Fibroblast of lung (primary cell): Measurements from ENCODE around the gene MAGEB3. TPM values are rescaled to one million over a fixed set of nuclear protein-coding genes. Genes with fewer than 3 reads are reported as not detected.

Experiments
- DNase-seq, 2 donors: peaks; one replicate each; pipeline versions ENCODE4 v3.0.0 to v3.0.0-alpha.2; 2010; ENCODE audit warnings: low read depth in 2 of 2
- H2AFZ ChIP-seq: 2 replicates; pipeline ENCODE4 v1.5.1; 2012; ENCODE audit warnings: low read length, control low read depth, inconsistent platforms
- H3K27ac ChIP-seq: 2 replicates; pipeline ENCODE4 v1.5.1; 2011; ENCODE audit warnings: low read length, control low read depth; ENCODE audit not compliant: insufficient read depth
- H3K27me3 ChIP-seq: 2 replicates; pipeline ENCODE4 v1.5.1; 2011; ENCODE audit warnings: mild to moderate bottlenecking, low read length; ENCODE audit not compliant: control insufficient read depth, insufficient read depth
- H3K36me3 ChIP-seq: 2 replicates; pipeline ENCODE4 v1.5.1; 2011; ENCODE audit warnings: low read length; ENCODE audit not compliant: control insufficient read depth, insufficient read depth
- H3K4me1 ChIP-seq: 2 replicates; pipeline ENCODE4 v1.5.1; 2011; ENCODE audit warnings: low read length; ENCODE audit not compliant: control insufficient read depth, insufficient read depth; ENCODE audit errors: extremely low read depth
- H3K4me2 ChIP-seq: 2 replicates; pipeline ENCODE4 v1.5.1; 2011; ENCODE audit warnings: low read length, control low read depth; ENCODE audit not compliant: insufficient read depth; ENCODE audit errors: extremely low read depth
- H3K4me3 ChIP-seq, 4 experiments: fragments of 200-600 bp in 1 of 4; sonication (generic) in 1 of 4; replicated peaks in 1 of 4; 2 replicates each; pipeline ENCODE4 v1.5.1; 2011 to 2016; ENCODE audit warnings: low read length in 4 of 4, low read depth in 3 of 4, mild to moderate bottlenecking in 3 of 4, control low read depth in 2 of 4, inconsistent platforms in 1 of 4, mixed read lengths in 1 of 4; ENCODE audit not compliant: insufficient read depth in 1 of 4; ENCODE audit errors: control extremely low read depth in 1 of 4
- H3K79me2 ChIP-seq: 2 replicates; pipeline ENCODE4 v1.5.1; 2012; ENCODE audit warnings: mild to moderate bottlenecking, low read length, inconsistent platforms; ENCODE audit not compliant: control insufficient read depth, insufficient read depth
- H3K9ac ChIP-seq: 2 replicates; pipeline ENCODE4 v1.5.1; 2011; ENCODE audit warnings: mild to moderate bottlenecking, low read length, control low read depth; ENCODE audit not compliant: insufficient read depth
- H3K9me3 ChIP-seq: 2 replicates; pipeline ENCODE4 v1.5.1; 2012; ENCODE audit warnings: low read depth, low read length; ENCODE audit not compliant: control insufficient read depth, insufficient read depth
- H4K20me1 ChIP-seq: 2 replicates; pipeline ENCODE4 v1.5.1; 2011; ENCODE audit warnings: low read length; ENCODE audit not compliant: control insufficient read depth, insufficient read depth; ENCODE audit errors: extremely low read depth
- EZH2 ChIP-seq: IDR thresholded peaks from 2 replicates; pipeline ENCODE4 v1.5.1; 2012; ENCODE audit warnings: low read length, control low read depth, mild to moderate bottlenecking; ENCODE audit errors: missing control alignments
- polyA plus RNA-seq, 2 donors: library from polyadenylated mRNA; depleted of rRNA in 1 of 2; stranded (reverse) in 1 of 2; unstranded in 1 of 2; fragments of >200 nt; gene quantifications; 2 replicates each; pipeline ENCODE4 v1.2.1, GENCODE V29; 2011 to 2012; ENCODE audit warnings: missing spikeins in 1 of 2
- total RNA-seq: library from RNA; depleted of rRNA; stranded (reverse); fragments of >200 nt; gene quantifications from 2 replicates; pipeline ENCODE4 v1.2.1, GENCODE V29; 2014
- TF ChIP-seq, protein P1 (sequence below), 2 donors: IDR thresholded peaks in 1 of 2; conservative IDR thresholded peaks in 1 of 2; 1 replicate in 1 of 2; 2 replicates in 1 of 2; pipeline ENCODE4 v1.5.1; 2011 to 2012; ENCODE audit warnings: low read length in 2 of 2, control low read depth in 1 of 2, inconsistent platforms in 1 of 2, low read depth in 1 of 2, mild to moderate bottlenecking in 1 of 2

MAGEB3 gene
- total and polyA plus RNA-seq, 2 donors (not counting 1 experiment from before 2014, with no cell fraction given), result not detected

DNA sequence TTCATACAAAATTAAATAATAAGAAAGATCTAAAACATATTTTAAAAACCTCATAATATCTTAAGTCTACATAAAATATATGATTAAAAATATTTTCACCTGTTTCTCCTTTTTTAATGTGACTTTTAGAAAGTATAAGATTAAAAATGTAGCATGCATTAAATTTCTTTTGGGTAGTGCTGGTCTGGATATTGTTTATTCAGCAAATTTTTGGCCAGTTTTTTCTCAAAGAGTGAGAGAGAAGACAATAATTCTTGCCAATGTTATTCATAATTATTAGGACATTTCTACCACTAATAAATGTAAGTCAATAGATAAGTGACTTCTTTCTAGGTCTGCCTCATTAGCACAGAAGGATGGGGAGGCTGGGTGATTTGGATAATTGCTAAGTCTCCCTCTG lies 30.6 kb downstream of the MAGEB3 start:
- Histone ChIP-seq H3K9me3 (no peaks in the 10 kb centered on the region), H4K20me1 (no peaks in the 10 kb centered on the region), H3K4me3 (no peak overlapping the region), H3K4me1 (no peaks in the 10 kb centered on the region), H3K36me3 (no peaks in the 10 kb centered on the region), H3K9ac (no peak overlapping the region), H3K4me2 (no peak overlapping the region), H3K27ac (no peak overlapping the region), H3K27me3 (no peaks in the 10 kb centered on the region), H3K79me2 (no peaks in the 10 kb centered on the region), H2AFZ (no peak overlapping the region)
- no peak for TF ChIP-seq EZH2
- TF ChIP-seq, protein P1, sequence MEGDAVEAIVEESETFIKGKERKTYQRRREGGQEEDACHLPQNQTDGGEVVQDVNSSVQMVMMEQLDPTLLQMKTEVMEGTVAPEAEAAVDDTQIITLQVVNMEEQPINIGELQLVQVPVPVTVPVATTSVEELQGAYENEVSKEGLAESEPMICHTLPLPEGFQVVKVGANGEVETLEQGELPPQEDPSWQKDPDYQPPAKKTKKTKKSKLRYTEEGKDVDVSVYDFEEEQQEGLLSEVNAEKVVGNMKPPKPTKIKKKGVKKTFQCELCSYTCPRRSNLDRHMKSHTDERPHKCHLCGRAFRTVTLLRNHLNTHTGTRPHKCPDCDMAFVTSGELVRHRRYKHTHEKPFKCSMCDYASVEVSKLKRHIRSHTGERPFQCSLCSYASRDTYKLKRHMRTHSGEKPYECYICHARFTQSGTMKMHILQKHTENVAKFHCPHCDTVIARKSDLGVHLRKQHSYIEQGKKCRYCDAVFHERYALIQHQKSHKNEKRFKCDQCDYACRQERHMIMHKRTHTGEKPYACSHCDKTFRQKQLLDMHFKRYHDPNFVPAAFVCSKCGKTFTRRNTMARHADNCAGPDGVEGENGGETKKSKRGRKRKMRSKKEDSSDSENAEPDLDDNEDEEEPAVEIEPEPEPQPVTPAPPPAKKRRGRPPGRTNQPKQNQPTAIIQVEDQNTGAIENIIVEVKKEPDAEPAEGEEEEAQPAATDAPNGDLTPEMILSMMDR (conservative IDR thresholded peaks at IDR 0.05 in 1 of 2, IDR thresholded peaks at IDR 0.05 in 1 of 2; ENCODE audit: low read depth in 1 of 2, low read length in 2 of 2), result no peak
- no peak for DNase-seq

DNA sequence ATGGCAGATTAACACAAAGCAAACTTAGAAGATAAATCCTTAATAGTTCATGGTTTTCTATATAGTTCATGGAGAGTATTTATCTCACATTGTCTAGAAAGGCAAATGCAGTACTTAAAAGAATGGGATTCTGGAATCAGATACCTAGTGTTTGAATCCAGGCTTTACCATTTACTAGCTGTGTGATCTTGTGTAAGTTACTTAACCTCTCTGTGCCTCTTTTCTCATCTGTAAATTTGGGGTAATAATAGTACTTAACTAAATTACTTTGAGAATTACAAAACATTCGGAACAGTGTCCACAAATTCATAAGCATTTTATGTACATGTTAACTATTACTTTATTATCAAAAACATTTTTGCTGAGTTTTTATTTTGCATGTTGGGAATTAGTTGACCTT lies 32.3 kb downstream of the MAGEB3 start:
- H3K27me3 ChIP-seq, result no peaks in the 10 kb centered on the region
- no peak overlapping the region for H3K4me3 ChIP-seq
- no peak for DNase-seq
- H3K4me2 ChIP-seq, result no peak overlapping the region
- H2AFZ ChIP-seq, result no peak overlapping the region
- H3K4me1 ChIP-seq, result no peaks in the 10 kb centered on the region
- H3K36me3 ChIP-seq, result no peaks in the 10 kb centered on the region
- no peak overlapping the region for H3K27ac ChIP-seq
- no peaks in the 10 kb centered on the region for H3K9me3 ChIP-seq
- no peaks in the 10 kb centered on the region for H3K79me2 ChIP-seq
- TF ChIP-seq, protein P1 (conservative IDR thresholded peaks at IDR 0.05 in 1 of 2, IDR thresholded peaks at IDR 0.05 in 1 of 2; ENCODE audit: low read depth in 1 of 2, low read length in 2 of 2), result no peak
- no peak for TF ChIP-seq EZH2
- no peak overlapping the region for H3K9ac ChIP-seq
- no peaks in the 10 kb centered on the region for H4K20me1 ChIP-seq

DNA sequence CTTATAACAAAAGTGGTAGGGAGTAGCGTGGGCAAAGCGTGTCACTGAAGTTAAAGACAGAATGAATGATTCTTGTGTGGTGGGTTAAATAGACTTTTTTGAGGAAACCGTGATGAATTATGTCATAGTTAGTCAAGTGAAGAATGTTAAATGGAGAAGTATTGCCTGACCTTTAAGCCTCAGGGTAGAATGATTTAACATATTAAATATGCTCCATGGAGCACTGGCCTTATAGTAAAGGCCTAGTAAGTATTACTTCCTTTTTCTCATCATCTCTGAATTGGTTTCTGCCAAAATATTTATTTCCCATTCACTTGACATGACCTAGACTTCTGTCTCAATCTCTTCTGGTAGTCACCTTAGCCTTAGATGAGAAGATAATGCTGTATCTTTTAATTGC lies 40.2 kb downstream of the MAGEB3 start:
- no peak for DNase-seq
- Histone ChIP-seq H3K4me1 (no peaks in the 10 kb centered on the region), H3K4me2 (no peak overlapping the region), H4K20me1 (no peaks in the 10 kb centered on the region), H3K27ac (no peak overlapping the region), H3K4me3 (no peak overlapping the region), H3K27me3 (no peaks in the 10 kb centered on the region), H3K79me2 (no peaks in the 10 kb centered on the region), H3K9me3 (no peaks in the 10 kb centered on the region), H2AFZ (no peak overlapping the region), H3K9ac (no peak overlapping the region), H3K36me3 (no peaks in the 10 kb centered on the region)
- TF ChIP-seq, protein P1 (conservative IDR thresholded peaks at IDR 0.05 in 1 of 2, IDR thresholded peaks at IDR 0.05 in 1 of 2; ENCODE audit: low read depth in 1 of 2, low read length in 2 of 2), result no peak
- no peak for TF ChIP-seq EZH2
